K562 (cell line): ENCODE data around the gene CCDC192. TPM values are rescaled to one million over a fixed set of nuclear protein-coding genes. Genes with fewer than 3 reads are reported as not detected.

Experiments
- ATAC-seq: fragments of 200-7000 bp; cut with Tn5 transposase; 3 replicates; pipeline ENCODE4 v1.9.1; 2020; ENCODE audit warnings: moderate library complexity
- BruUV-seq: library from RNA; stranded (reverse); fragments of 400-500 nt; replicated peaks from 2 replicates; lab custom pipeline; 2021; lab: Mats Ljungman, UMichigan
- CTCF ChIA-PET: fragments of 300-600 bp; formaldehyde crosslinking; extraction: SDS; loops from one replicate; lab custom pipeline; 2021; ENCODE audit warnings: low intra/inter-chr PET ratio; lab: Yijun Ruan, JAX
- POLR2A ChIA-PET: fragments of 300-600, 350-650 bp; sonication (Branson Sonifier 250); formaldehyde crosslinking; extraction: SDS; loops from one replicate; lab custom pipeline; 2021; ENCODE audit warnings: antibody characterized with exemption, inconsistent platforms; lab: Yijun Ruan, JAX
- DNase-seq, 4 experiments: peaks; one replicate each; pipeline versions ENCODE4 v3.0.0 to v3.0.0-alpha.2; 2011 to 2018; ENCODE audit warnings: low spot score in 3 of 4, mixed read lengths in 3 of 4; ENCODE audit errors: extremely low read depth in 1 of 4
- FAIRE-seq: peaks from 2 replicates; lab custom pipeline; 2011; peaks lifted over from hg19 to GRCh38; lab: Jason Lieb, UNC
- H2AFZ ChIP-seq: 2 replicates; pipeline ENCODE4 v1.6.0; 2011; ENCODE audit warnings: low read depth, low read length, control low read depth, inconsistent platforms
- H3K27ac ChIP-seq: fragments of 200-600 bp; 3 replicates; pipeline ENCODE4 v1.8.0; 2011; ENCODE audit warnings: low read depth, mild to moderate bottlenecking, control low read depth, inconsistent platforms, low read length, moderate library complexity, mixed read lengths; ENCODE audit errors: extremely low read depth
- H3K27me3 ChIP-seq, 2 experiments: fragments of 300-600 bp in 1 of 2; 2 replicates in 1 of 2; 3 replicates in 1 of 2; pipeline versions ENCODE4 v1.6.0 to v1.8.0; 2011; ENCODE audit warnings: inconsistent platforms in 2 of 2, low read length in 2 of 2, mild to moderate bottlenecking in 1 of 2, mixed read lengths in 1 of 2, moderate library complexity in 1 of 2; ENCODE audit not compliant: control insufficient read depth in 2 of 2, insufficient read depth in 2 of 2
- H3K36me3 ChIP-seq: fragments of 300-600 bp; 3 replicates; pipeline ENCODE4 v1.8.0; 2011; ENCODE audit warnings: mild to moderate bottlenecking, low read length, inconsistent platforms; ENCODE audit not compliant: control insufficient read depth, insufficient read depth
- H3K4me1 ChIP-seq, 2 experiments: fragments of 200-600 bp in 1 of 2; replicated peaks in 1 of 2; 2 replicates in 1 of 2; 3 replicates in 1 of 2; pipeline versions ENCODE4 v1.5.1 to v1.8.0; 2011; ENCODE audit warnings: inconsistent platforms in 2 of 2, low read length in 2 of 2, mild to moderate bottlenecking in 1 of 2, mixed read lengths in 1 of 2, moderate library complexity in 1 of 2; ENCODE audit not compliant: control insufficient read depth in 2 of 2, insufficient read depth in 2 of 2
- H3K4me2 ChIP-seq: 2 replicates; pipeline ENCODE4 v1.6.1; 2011; ENCODE audit warnings: low read length, control low read depth, inconsistent platforms, mixed read lengths; ENCODE audit not compliant: insufficient read depth
- H3K4me3 ChIP-seq: fragments of 200-600 bp; sonication (generic), shearing (Covaris generic); 2 replicates; pipeline ENCODE4 v1.5.1; 2016; ENCODE audit warnings: control low read depth, inconsistent platforms
- H3K79me2 ChIP-seq: fragments of 200-600 bp; 3 replicates; pipeline ENCODE4 v1.8.0; 2011; ENCODE audit warnings: low read length, inconsistent platforms; ENCODE audit not compliant: control insufficient read depth, insufficient read depth
- H3K9ac ChIP-seq, 2 experiments: 2 replicates each; pipeline versions ENCODE4 v1.6.0 to v1.6.1; 2011; ENCODE audit warnings: low read depth in 2 of 2, low read length in 2 of 2, control low read depth in 1 of 2, inconsistent platforms in 1 of 2, mild to moderate bottlenecking in 1 of 2, mixed read lengths in 1 of 2; ENCODE audit not compliant: insufficient read depth in 1 of 2
- H3K9me1 ChIP-seq: one replicate; pipeline ENCODE4 v1.6.0; 2011; ENCODE audit warnings: inconsistent platforms, mild to moderate bottlenecking, low read length, moderate library complexity; ENCODE audit not compliant: control insufficient read depth, insufficient read depth
- H3K9me3 ChIP-seq: replicated peaks from 2 replicates; pipeline ENCODE4 v1.5.1; 2011; ENCODE audit warnings: low read depth, low read length, inconsistent platforms; ENCODE audit not compliant: control insufficient read depth, insufficient read depth
- H4K20me1 ChIP-seq: replicated peaks from 2 replicates; pipeline ENCODE4 v1.6.1; 2011; ENCODE audit warnings: low read length, inconsistent platforms, mixed read lengths; ENCODE audit not compliant: control insufficient read depth, insufficient read depth
- ARNT ChIP-seq, 2 experiments: fragments of 450-650 bp; IDR thresholded peaks; 2 replicates each; pipeline ENCODE4 v1.6.1; 2016; ENCODE audit warnings: mild to moderate bottlenecking in 1 of 2
- ATF3 ChIP-seq, 2 experiments: fragments of 450-650 bp in 1 of 2; sonication (generic) in 1 of 2; formaldehyde crosslinking in 1 of 2; IDR thresholded peaks in 1 of 2; conservative IDR thresholded peaks in 1 of 2; 2 replicates each; pipeline versions ENCODE4 v1.6.1 to v1.8.1; 2016 to 2023; ENCODE audit warnings: mild to moderate bottlenecking in 2 of 2, moderate library complexity in 2 of 2, inconsistent platforms in 1 of 2, missing genetic modification reagents in 1 of 2
- E2F1 ChIP-seq: sonication (generic); formaldehyde crosslinking; IDR thresholded peaks from 2 replicates; pipeline ENCODE4 v1.8.1; 2023; ENCODE audit warnings: mild to moderate bottlenecking, missing genetic modification reagents, moderate library complexity
- GTF2A2 ChIP-seq: IDR thresholded peaks from 2 replicates; pipeline ENCODE4 v1.6.1; 2016; ENCODE audit warnings: mild to moderate bottlenecking, missing genetic modification characterization, missing compliant biosample characterization
- MCM7 ChIP-seq, 2 experiments: fragments of 450-650 bp; IDR thresholded peaks; 2 replicates each; pipeline ENCODE4 v1.6.1; 2016 to 2018
- NFIX ChIP-seq: fragments of 250-450 bp; sonication (Bioruptor Pico); IDR thresholded peaks from 2 replicates; pipeline ENCODE4 v1.4.0; 2020; ENCODE audit warnings: low read depth, mild to moderate bottlenecking, moderate library complexity
- NR4A1 ChIP-seq, 2 experiments: fragments of 250-450 bp in 1 of 2; fragments of 450-650 bp in 1 of 2; sonication (Bioruptor Pico) in 1 of 2; IDR thresholded peaks; 2 replicates each; pipeline versions ENCODE4 v1.4.0 to v1.6.1; 2016 to 2020; ENCODE audit warnings: mild to moderate bottlenecking in 2 of 2, missing compliant biosample characterization in 1 of 2, missing genetic modification characterization in 1 of 2, moderate library complexity in 1 of 2
- TAF9B ChIP-seq: fragments of 450-650 bp; IDR thresholded peaks from 2 replicates; pipeline ENCODE4 v1.6.1; 2018; ENCODE audit warnings: mild to moderate bottlenecking; ENCODE audit not compliant: partially characterized antibody
- TEAD1 ChIP-seq, 2 experiments: fragments of 450-650 bp in 1 of 2; sonication (generic) in 1 of 2; formaldehyde crosslinking; IDR thresholded peaks; 2 replicates each; pipeline versions ENCODE4 v1.4.0 to v1.8.0; 2020 to 2022; ENCODE audit warnings: mild to moderate bottlenecking in 2 of 2, missing genetic modification reagents in 1 of 2
- ZNF445 ChIP-seq: fragments of 250-450 bp; sonication (Bioruptor Pico); IDR thresholded peaks from 2 replicates; pipeline ENCODE4 v1.4.0; 2020; ENCODE audit warnings: low read depth, mild to moderate bottlenecking, moderate library complexity
- ZNF655 ChIP-seq: fragments of 250-450 bp; sonication (Bioruptor Pico); IDR thresholded peaks from 2 replicates; pipeline ENCODE4 v1.5.0; 2021
- WGBS: fragments of 100-300 bp; shearing (Covaris generic); methylation state at CpG from one replicate; pipeline ENCODE4 v1.1.6; 2016; ENCODE audit warnings: low coverage, mixed read lengths; ENCODE audit not compliant: insufficient coverage; ENCODE audit errors: missing lambda C conversion rate; 5-methylcytosine and 5-hydroxymethylcytosine counted together
- in situ Hi-C: fragments of 300-500 bp; cut with MboI; formaldehyde crosslinking; loops from 4 replicates; pipeline ENCODE4 v1.15.0; 2018; ENCODE audit warnings: inconsistent platforms, mixed read lengths
- intact Hi-C: fragments of 100-400 bp; cut with micrococcal nuclease; formaldehyde crosslinking; loops from 2 replicates; pipeline ENCODE4 v1.14.2; 2022
- polyA plus RNA-seq, 8 experiments: library from polyadenylated mRNA; depleted of rRNA in 4 of 8; stranded (reverse) in 5 of 8; unstranded in 3 of 8; fragments of >200 nt; fragmentation: Nextera tagmentation in 2 of 8; fragmentation: Illumina TruSeq in 1 of 8; extraction: Ambion mirVana in 2 of 8; extraction: Trizol in 1 of 8; gene quantifications; 2 replicates each; pipeline versions ENCODE4 v1.2.1 to v1.2.3, GENCODE V29; 2011 to 2014; ENCODE audit warnings: inconsistent platforms in 1 of 8, missing spikeins in 1 of 8
- total RNA-seq, 7 experiments: library from RNA; depleted of rRNA in 6 of 7; stranded (reverse); fragments of >200 nt in 6 of 7; fragmentation: Illumina TruSeq in 2 of 7; extraction: Trizol in 2 of 7; gene quantifications; 2 replicates each; pipeline versions ENCODE4 v1.2.1 to v1.2.3, GENCODE V29; 2011 to 2021; ENCODE audit warnings: low replicate concordance in 1 of 7

CCDC192 gene
- total and polyA plus RNA-seq, 9 of the 15 experiments (the other 6 are each of a cell fraction or from before 2014, with no cell fraction given), result 0.21 to 0.66 (median 0.38) TPM; not detected in 2

GRCh38 chr5:127899214-127899610 is 196.0 kb downstream of the CCDC192 start:
- Histone ChIP-seq H3K27ac (no peak overlapping the region), H3K9me1 (no peaks in the 10 kb centered on the region), H3K27me3 (0 out of 5 replicates have a peak, but pooled peaks cover 0 to 3% of the 10 kb centered on the region in 2 experiments), H4K20me1 (no peaks in the 10 kb centered on the region), H2AFZ (no peak overlapping the region), H3K9ac (no peak overlapping the region), H3K9me3 (no peaks in the 10 kb centered on the region), H3K36me3 (no peaks in the 10 kb centered on the region), H3K4me2 (no peak overlapping the region), H3K4me1 (no peaks in the 10 kb centered on the region), H3K4me3 (no peak overlapping the region), H3K79me2 (no peaks in the 10 kb centered on the region)
- CTCF ChIA-PET, result no interaction called here
- DNase-seq (no peak), ATAC-seq (no peak), FAIRE-seq (no peak)
- TF ChIP-seq MCM7 (IDR thresholded peaks at IDR 0.05), result no peak
- no peak for TF ChIP-seq ZNF655 (CRISPR knock-in tag)
- TF ChIP-seq E2F1 (CRISPR knock-in tag), result no peak
- TF ChIP-seq TEAD1 (CRISPR knock-in tag; IDR thresholded peaks at IDR 0.05), result no peak
- TF ChIP-seq GTF2A2 (tag), result no peak
- no peak for TF ChIP-seq NR4A1 (CRISPR knock-in tag; IDR thresholded peaks at IDR 0.05)
- TF ChIP-seq NR4A1 (tag; IDR thresholded peaks at IDR 0.05), result no peak
- TF ChIP-seq ZNF445 (CRISPR knock-in tag), result no peak
- TF ChIP-seq NFIX (CRISPR knock-in tag), result no peak
- no peak for TF ChIP-seq ARNT (IDR thresholded peaks at IDR 0.05)
- TF ChIP-seq ATF3 (IDR thresholded peaks at IDR 0.05), result no peak
- TF ChIP-seq ATF3 (CRISPR knock-in tag; conservative IDR thresholded peaks at IDR 0.05), result no peak
- no peak for TF ChIP-seq TAF9B
- POLR2A ChIA-PET, result no interaction called here
- 0% methylated on average over 2 of the region's 2 CpGs for WGBS
- in situ Hi-C loops (no loop called here), intact Hi-C loops (no loop called here)
- no TSS peak for BruUV-seq
